Suprapubic skin (tissue), 4 donors: ENCODE results near the gene TMPRSS6. TPM values are rescaled to one million over a fixed set of nuclear protein-coding genes. Genes with fewer than 3 reads are reported as not detected.
A peak's percentile ranks its signal among the peaks of the same experiment; 100 is the strongest.

Source experiments
- DNase-seq, 2 donors: peaks; one replicate each; pipeline ENCODE4 v3.0.0-alpha.2; 2019; ENCODE audit warnings: low spot score in 2 of 2
- H3K27ac ChIP-seq: fragments of 200-600 bp; sonication (generic); one replicate; pipeline ENCODE4 v1.5.1; 2019
- H3K27me3 ChIP-seq: fragments of 200-600 bp; sonication (generic); one replicate; pipeline ENCODE4 v1.5.1; 2019
- H3K36me3 ChIP-seq: fragments of 200-600 bp; sonication (generic); one replicate; pipeline ENCODE4 v1.5.1; 2019
- H3K4me1 ChIP-seq: fragments of 200-600 bp; sonication (generic); one replicate; pipeline ENCODE4 v1.5.1; 2019
- H3K4me3 ChIP-seq: fragments of 200-600 bp; sonication (generic); one replicate; pipeline ENCODE4 v1.5.1; 2019; ENCODE audit warnings: mild to moderate bottlenecking
- H3K9me3 ChIP-seq: fragments of 200-600 bp; sonication (generic); one replicate; pipeline ENCODE4 v1.5.1; 2019
- CTCF ChIP-seq, 2 donors: fragments of 200-600 bp in 1 of 2; fragments of 450-650 bp in 1 of 2; sonication (generic) in 1 of 2; IDR thresholded peaks; one replicate each; pipeline ENCODE4 v1.5.1; 2016 to 2019; ENCODE audit warnings: antibody characterized with exemption in 2 of 2, mild to moderate bottlenecking in 1 of 2, moderate library complexity in 1 of 2
- EP300 ChIP-seq: sonication (generic); formaldehyde crosslinking; IDR thresholded peaks from one replicate; pipeline ENCODE4 v1.6.1; 2017; ENCODE audit warnings: antibody characterized with exemption
- POLR2A ChIP-seq, 2 donors: fragments of 450-650 bp; IDR thresholded peaks; one replicate each; pipeline ENCODE4 v1.6.1; 2017; ENCODE audit warnings: antibody characterized with exemption in 2 of 2, mild to moderate bottlenecking in 2 of 2, moderate library complexity in 2 of 2
- POLR2AphosphoS5 ChIP-seq, 3 donors: sonication (generic); formaldehyde crosslinking; IDR thresholded peaks; one replicate each; pipeline ENCODE4 v1.6.1; 2017; ENCODE audit warnings: antibody characterized with exemption in 3 of 3
- WGBS: methylation state at CpG from one replicate; pipeline ENCODE4 v1.1.5; 2018; 5-methylcytosine and 5-hydroxymethylcytosine counted together
- total RNA-seq, 4 donors: library from RNA; depleted of rRNA; stranded (reverse); fragments of >200 nt; gene quantifications; one replicate each; pipeline ENCODE4 v1.1.0, GENCODE V29; 2016

TMPRSS6 gene
- total RNA-seq, 4 donors from 2014 or later: 0.30 to 3.8 (median 1.0) TPM

- no peak for DNase-seq
- Histone ChIP-seq H3K36me3 (peaks cover 26% of the 10 kb centered on the region), H3K4me1 (peaks cover 38% of the 10 kb centered on the region), H3K9me3 (no peaks in the 10 kb centered on the region), H3K4me3 (no peak overlapping the region), H3K27me3 (no peaks in the 10 kb centered on the region), H3K27ac (peak overlapping the region; percentile 21)
- TF ChIP-seq POLR2A (IDR thresholded peaks at IDR 0.05) (no peak), CTCF (IDR thresholded peaks at IDR 0.05) (no peak)
- WGBS: 40% methylated on average over 8 of the region's 16 CpGs
Measured at GRCh38 chr22:37053310-37054055, 56.0 kb downstream of the TMPRSS6 start.

- peaks cover 38% of the 10 kb centered on the region for H3K4me1 ChIP-seq
- H3K4me3 ChIP-seq: peak overlapping the region; percentile 60
- WGBS: 85% methylated on average over 22 of the region's 25 CpGs
- no peaks in the 10 kb centered on the region for H3K9me3 ChIP-seq
- peak overlapping the region; percentile 21 for H3K27ac ChIP-seq
- TF ChIP-seq CTCF (IDR thresholded peaks at IDR 0.05): no peak
- TF ChIP-seq POLR2A (IDR thresholded peaks at IDR 0.05): no peak
- no peak for TF ChIP-seq EP300
- no peak for TF ChIP-seq POLR2AphosphoS5 (IDR thresholded peaks at IDR 0.05)
- H3K27me3 ChIP-seq: no peaks in the 10 kb centered on the region
- H3K36me3 ChIP-seq: peaks cover 17% of the 10 kb centered on the region
- DNase-seq: no peak
Measured at GRCh38 chr22:37052386-37053309, 56.9 kb downstream of the TMPRSS6 start.

- peak in 1 of 2 donors; percentile 69 for DNase-seq
- Histone ChIP-seq H3K9me3 (no peaks in the 10 kb centered on the region), H3K27me3 (no peaks in the 10 kb centered on the region), H3K4me3 (peak within 1 kb of the TSS; percentile 60), H3K36me3 (peaks cover 9% of the 10 kb centered on the region), H3K4me1 (peaks cover 38% of the 10 kb centered on the region), H3K27ac (no peak within 1 kb of the TSS)
- WGBS: 10% methylated on average over 16 of the region's 89 CpGs
- TF ChIP-seq POLR2AphosphoS5 (IDR thresholded peaks at IDR 0.05): no peak
Measured at GRCh38 chr22:37051391-37052385, 57.8 kb downstream of the TMPRSS6 start, which contains the start of gene KCTD17. Gene KCTD17, plus strand, starts transcription at chr22:37051742. Its CDS starts 19 bp downstream, at chr22:37051761.

- H3K36me3 ChIP-seq: peaks cover 1% of the 10 kb centered on the region
- H3K27ac ChIP-seq: no peak overlapping the region
- H3K4me1 ChIP-seq: peaks cover 38% of the 10 kb centered on the region
- no peak for DNase-seq
- H3K9me3 ChIP-seq: no peaks in the 10 kb centered on the region
- no peaks in the 10 kb centered on the region for H3K27me3 ChIP-seq
- WGBS: 74% methylated on average over 6 of the region's 6 CpGs
- no peak overlapping the region for H3K4me3 ChIP-seq
- TF ChIP-seq EP300: no peak
- TF ChIP-seq POLR2A (IDR thresholded peaks at IDR 0.05): no peak
- TF ChIP-seq CTCF (IDR thresholded peaks at IDR 0.05): no peak
- TF ChIP-seq POLR2AphosphoS5 (IDR thresholded peaks at IDR 0.05): no peak
Measured at GRCh38 chr22:37050913-37051312, 58.6 kb downstream of the TMPRSS6 start.

GRCh38 chr22:37049224-37049623, 60.3 kb downstream of the TMPRSS6 start:
- Histone ChIP-seq H3K4me3 (no peak overlapping the region), H3K36me3 (no peaks in the 10 kb centered on the region), H3K4me1 (peaks cover 35% of the 10 kb centered on the region), H3K27me3 (no peaks in the 10 kb centered on the region), H3K27ac (no peak overlapping the region), H3K9me3 (no peaks in the 10 kb centered on the region)
- DNase-seq: no peak
- TF ChIP-seq POLR2A (IDR thresholded peaks at IDR 0.05) (no peak), POLR2AphosphoS5 (IDR thresholded peaks at IDR 0.05) (no peak), CTCF (IDR thresholded peaks at IDR 0.05) (no peak), EP300 (no peak)
- WGBS: 88% methylated on average over 2 of the region's 2 CpGs
